Sigmoid colon (tissue), 7 donors: ENCODE data around the gene NLRP1. TPM values are rescaled to one million over a fixed set of nuclear protein-coding genes. Genes with fewer than 3 reads are reported as not detected.

Experiments used
- DNase-seq: peaks from one replicate; pipeline ENCODE4 v3.0.0-alpha.2; 2019
- H3K27ac ChIP-seq, 4 donors: fragments of 200-600 bp; sonication (generic); one replicate each; pipeline ENCODE4 v1.5.1; 2016 to 2019; ENCODE audit warnings: mild to moderate bottlenecking in 1 of 4
- H3K27me3 ChIP-seq, 3 donors: fragments of 200-600 bp; sonication (generic); one replicate each; pipeline ENCODE4 v1.5.1; 2019; ENCODE audit warnings: mild to moderate bottlenecking in 1 of 3
- H3K36me3 ChIP-seq, 4 donors: fragments of 200-600 bp; sonication (generic); one replicate each; pipeline ENCODE4 v1.5.1; 2016 to 2019
- H3K4me1 ChIP-seq, 4 donors: fragments of 200-600 bp; sonication (generic); one replicate each; pipeline ENCODE4 v1.5.1; 2017 to 2019
- H3K4me3 ChIP-seq, 4 donors: fragments of 200-600 bp; sonication (generic); one replicate each; pipeline ENCODE4 v1.5.1; 2017 to 2019; ENCODE audit warnings: mild to moderate bottlenecking in 2 of 4, moderate library complexity in 1 of 4
- H3K9me3 ChIP-seq, 4 donors: fragments of 200-600 bp in 3 of 4; sonication (generic) in 3 of 4; one replicate each; pipeline versions ENCODE4 v1.5.1 to v1.6.1; 2013 to 2019
- CTCF ChIP-seq, 4 experiments: fragments of 450-650 bp in 3 of 4; fragments of 200-600 bp in 1 of 4; IDR thresholded peaks; one replicate each; pipeline ENCODE4 v1.5.1; 2016 to 2019; ENCODE audit warnings: antibody characterized with exemption in 4 of 4, mild to moderate bottlenecking in 3 of 4, moderate library complexity in 2 of 4
- EP300 ChIP-seq, 4 donors: sonication (generic); formaldehyde crosslinking; IDR thresholded peaks; one replicate each; pipeline ENCODE4 v1.6.1; 2017; ENCODE audit warnings: antibody characterized with exemption in 4 of 4
- POLR2A ChIP-seq, 2 donors: fragments of 450-650 bp; IDR thresholded peaks; one replicate each; pipeline ENCODE4 v1.6.1; 2016; ENCODE audit warnings: antibody characterized with exemption in 2 of 2, mild to moderate bottlenecking in 2 of 2, moderate library complexity in 2 of 2
- POLR2AphosphoS5 ChIP-seq, 4 donors: sonication (generic); formaldehyde crosslinking; IDR thresholded peaks; one replicate each; pipeline ENCODE4 v1.6.1; 2017; ENCODE audit warnings: antibody characterized with exemption in 4 of 4
- WGBS, 2 donors: extraction: QIAGEN DNeasy Blood & Tissue Kit; methylation state at CpG; one replicate each; pipeline ENCODE4 v1.1.7; 2013; 5-methylcytosine and 5-hydroxymethylcytosine counted together
- intact Hi-C: fragments of 100-400 bp; cut with DNase I; formaldehyde crosslinking; loops from one replicate; pipeline ENCODE4 v1.15.1; 2023
- polyA plus RNA-seq, 3 donors: library from polyadenylated mRNA; stranded (reverse); fragments of 200-250 nt; gene quantifications; one replicate each; pipeline ENCODE4 v1.2.3, GENCODE V29; 2013
- total RNA-seq, 4 donors: library from RNA; depleted of rRNA; stranded (reverse); fragments of >200 nt; gene quantifications; one replicate each; pipeline ENCODE4 v1.1.0, GENCODE V29; 2016
- donor health status: healthy with polysubstance abuse.
- donor health status: Bipolar disorder and iron deficiency.
- donor health status: healthy.

NLRP1 gene
- total and polyA plus RNA-seq, 7 donors, result 1.8 to 70.3 (median 25.0) TPM

- 0 to 1% methylated on average over 17 of the region's 17 CpGs for WGBS, 2 donors
- intact Hi-C loops, result no loop called here
Observed at GRCh38 chr17:5468075-5468473, 116.2 kb downstream of the NLRP1 start.

GRCh38 chr17:5467416-5467815, 116.9 kb downstream of the NLRP1 start:
- Histone ChIP-seq H3K9me3 (no peaks in the 10 kb centered on the region), H3K4me1 (peaks cover 0 to 25% (median 19%) of the 10 kb centered on the region in 4 donors), H3K27me3 (no peaks in the 10 kb centered on the region), H3K4me3 (peak overlapping the region; percentile 54 to 97 (median 83)), H3K27ac (no peak overlapping the region), H3K36me3 (peaks cover 0 to 9% (median 0%) of the 10 kb centered on the region in 4 donors)
- TF ChIP-seq EP300 (IDR thresholded peaks at IDR 0.05) (no peak), POLR2A (IDR thresholded peaks at IDR 0.05) (no peak), POLR2AphosphoS5 (IDR thresholded peaks at IDR 0.05) (no peak), CTCF (IDR thresholded peaks at IDR 0.05) (no peak)
- intact Hi-C loops, result no loop called here
- no peak for DNase-seq
- WGBS, 2 donors, result 3 to 16% methylated on average over 8 of the region's 8 CpGs

More at GRCh38 chr17:5468075-5468473, 116.2 kb downstream of the NLRP1 start:
- H3K4me1 ChIP-seq, result peaks cover 0 to 25% (median 19%) of the 10 kb centered on the region in 4 donors
- no peaks in the 10 kb centered on the region for H3K27me3 ChIP-seq
- peak overlapping the region; percentile 54 to 97 (median 83) for H3K4me3 ChIP-seq
- peaks cover 0 to 12% (median 0%) of the 10 kb centered on the region in 4 donors for H3K36me3 ChIP-seq
- no peak for TF ChIP-seq POLR2A (IDR thresholded peaks at IDR 0.05)
- no peak for TF ChIP-seq CTCF (IDR thresholded peaks at IDR 0.05)
- no peak for TF ChIP-seq EP300 (IDR thresholded peaks at IDR 0.05)
- TF ChIP-seq POLR2AphosphoS5 (IDR thresholded peaks at IDR 0.05), result no peak
- H3K9me3 ChIP-seq, result no peaks in the 10 kb centered on the region
- no peak for DNase-seq
- peak overlapping the region; percentile 74 to 85 (median 80) for H3K27ac ChIP-seq

GRCh38 chr17:5466295-5466694, 118.0 kb downstream of the NLRP1 start:
- Histone ChIP-seq H3K27ac (no peak overlapping the region), H3K4me3 (no peak overlapping the region), H3K27me3 (no peaks in the 10 kb centered on the region), H3K9me3 (no peaks in the 10 kb centered on the region), H3K36me3 (peaks cover 0 to 9% (median 0%) of the 10 kb centered on the region in 4 donors), H3K4me1 (peaks cover 0 to 25% (median 19%) of the 10 kb centered on the region in 4 donors)
- no peak for DNase-seq
- TF ChIP-seq CTCF (IDR thresholded peaks at IDR 0.05) (no peak), EP300 (IDR thresholded peaks at IDR 0.05) (no peak)
- intact Hi-C loops, result no loop called here
- 93 to 95% methylated on average over 4 of the region's 4 CpGs for WGBS, 2 donors

GRCh38 chr17:5464717-5465507, 119.4 kb downstream of the NLRP1 start:
- Histone ChIP-seq H3K27ac (no peak overlapping the region), H3K4me1 (peaks cover 0 to 25% (median 19%) of the 10 kb centered on the region in 4 donors), H3K4me3 (no peak overlapping the region), H3K9me3 (no peaks in the 10 kb centered on the region), H3K27me3 (no peaks in the 10 kb centered on the region), H3K36me3 (peaks cover 0 to 21% (median 3%) of the 10 kb centered on the region in 4 donors)
- WGBS, 2 donors, result 89 to 90% methylated on average over 10 of the region's 10 CpGs
- intact Hi-C loops, result no loop called here
- TF ChIP-seq POLR2A (IDR thresholded peaks at IDR 0.05) (no peak), POLR2AphosphoS5 (IDR thresholded peaks at IDR 0.05) (no peak), CTCF (IDR thresholded peaks at IDR 0.05) (no peak), EP300 (IDR thresholded peaks at IDR 0.05) (no peak)
- DNase-seq, result no peak

Other genes starting within 250 kb of the NLRP1 start
- 10 to 100 TPM; 53.6 to 68.3 (median 63.1) TPM for gene NUP88, start 164.8 kb downstream of the NLRP1 start, total RNA-seq
- gene NUP88, start 164.8 kb downstream of the NLRP1 start, polyA plus RNA-seq, result 10 to 100 TPM; 39.1 to 82.9 (median 58.3) TPM
- 10 to 100 TPM; 37.8 to 53.8 (median 47.1) TPM for gene RPAIN, start 164.3 kb downstream of the NLRP1 start, total RNA-seq
- gene RPAIN, start 164.3 kb downstream of the NLRP1 start, polyA plus RNA-seq, result 10 to 100 TPM; 21.3 to 32.9 (median 31.8) TPM
- gene C1QBP, start 145.4 kb downstream of the NLRP1 start, total RNA-seq, result 10 to 100 TPM; 59.8 to 99.9 (median 85.3) TPM
- gene C1QBP, start 145.4 kb downstream of the NLRP1 start, polyA plus RNA-seq, result 100 to 1,000 TPM in 2 of 3 donors, 10 to 100 TPM in 1; 94.3 to 204 (median 154) TPM
- 1 to 10 TPM; 7.1 to 9.8 (median 8.4) TPM for gene DHX33, start 115.5 kb downstream of the NLRP1 start, total RNA-seq
- gene DHX33, start 115.5 kb downstream of the NLRP1 start, polyA plus RNA-seq, result 1 to 10 TPM; 2.3 to 8.3 (median 3.0) TPM
- gene DERL2, start 98.3 kb downstream of the NLRP1 start, total RNA-seq, result 10 to 100 TPM; 14.3 to 40.0 (median 18.0) TPM
- gene DERL2, start 98.3 kb downstream of the NLRP1 start, polyA plus RNA-seq, result 10 to 100 TPM; 23.1 to 51.3 (median 24.6) TPM
- 10 to 100 TPM in 3 of 4 donors, 1 to 10 TPM in 1; 6.1 to 16.6 (median 15.7) TPM for gene MIS12, start 97.9 kb downstream of the NLRP1 start, total RNA-seq
- 10 to 100 TPM in 1 of 3 donors, 1 to 10 TPM in 2; 3.6 to 12.0 (median 7.6) TPM for gene MIS12, start 97.9 kb downstream of the NLRP1 start, polyA plus RNA-seq